HepG2 (cell line): Measurements from ENCODE around the gene NOP9. TPM values are rescaled to one million over a fixed set of nuclear protein-coding genes. Genes with fewer than 3 reads are reported as not detected.
A peak's percentile ranks its signal among the peaks of the same experiment; 100 is the strongest.
"Not testable (repeated sequence)": the region's sequence is repeated elsewhere in the genome, so short reads cannot be mapped to it uniquely, and the experiment has no call there.

ENCODE experiments used
- ATAC-seq: fragments of 200-7000 bp; cut with Tn5 transposase; 3 replicates; pipeline ENCODE4 v1.9.1; 2020; ENCODE audit warnings: mild to moderate bottlenecking, moderate library complexity
- BruUV-seq: library from RNA; stranded (reverse); fragments of 400-500 nt; replicated peaks from 2 replicates; lab custom pipeline; 2021; lab: Mats Ljungman, UMichigan
- CTCF ChIA-PET: fragments of 300-600 bp; formaldehyde crosslinking; extraction: SDS; loops from one replicate; lab custom pipeline; 2021; ENCODE audit warnings: low total read pairs, inconsistent platforms, low intra/inter-chr PET ratio; lab: Yijun Ruan, JAX
- POLR2A ChIA-PET: fragments of 350-600 bp; sonication (Branson Sonifier 250); formaldehyde crosslinking; loops from one replicate; lab custom pipeline; 2020; ENCODE audit warnings: antibody characterized with exemption, inconsistent platforms; lab: Yijun Ruan, JAX
- DNase-seq: peaks from one replicate; pipeline ENCODE4 v3.0.0-alpha.2; 2015; ENCODE audit warnings: low spot score
- FAIRE-seq: peaks from 3 replicates; lab custom pipeline; 2011; peaks lifted over from hg19 to GRCh38; lab: Jason Lieb, UNC
- H2AFZ ChIP-seq: one replicate; pipeline ENCODE4 v1.6.1; 2011; ENCODE audit warnings: low read length, inconsistent platforms
- H3K27ac ChIP-seq: fragments of 300-600 bp; 3 replicates; pipeline ENCODE4 v1.8.0; 2011; ENCODE audit warnings: mixed run types, mild to moderate bottlenecking, mixed read lengths, low read length, inconsistent platforms; ENCODE audit not compliant: insufficient read depth; ENCODE audit errors: extremely low read length
- H3K27me3 ChIP-seq, 2 experiments: fragments of 200-600 bp in 1 of 2; 2 replicates in 1 of 2; 3 replicates in 1 of 2; pipeline versions ENCODE4 v1.6.0 to v1.8.0; 2011; ENCODE audit warnings: low read length in 2 of 2, mild to moderate bottlenecking in 2 of 2, moderate library complexity in 2 of 2, inconsistent platforms in 1 of 2; ENCODE audit not compliant: insufficient read depth in 2 of 2, control insufficient read depth in 1 of 2
- H3K36me3 ChIP-seq, 2 experiments: fragments of 200-600 bp in 1 of 2; replicated peaks in 1 of 2; 2 replicates in 1 of 2; 3 replicates in 1 of 2; pipeline versions ENCODE4 v1.5.1 to v1.8.0; 2011; ENCODE audit warnings: low read length in 2 of 2, inconsistent platforms in 1 of 2; ENCODE audit not compliant: insufficient read depth in 2 of 2, control insufficient read depth in 1 of 2
- H3K4me1 ChIP-seq: 2 replicates; pipeline ENCODE4 v1.5.1; 2012; ENCODE audit warnings: low read length, inconsistent platforms; ENCODE audit not compliant: insufficient read depth
- H3K4me2 ChIP-seq: 2 replicates; pipeline ENCODE4 v1.6.0; 2011; ENCODE audit warnings: low read depth, low read length, inconsistent platforms
- H3K4me3 ChIP-seq, 3 experiments: fragments of 200-600 bp in 1 of 3; sonication (generic), shearing (Covaris generic) in 1 of 3; replicated peaks in 1 of 3; 2 replicates each; pipeline ENCODE4 v1.5.1; 2011 to 2016; ENCODE audit warnings: low read length in 3 of 3, inconsistent platforms in 2 of 3, low read depth in 2 of 3, mild to moderate bottlenecking in 2 of 3, control low read depth in 1 of 3, mixed read lengths in 1 of 3; ENCODE audit not compliant: insufficient read depth in 1 of 3
- H3K79me2 ChIP-seq: one replicate; pipeline ENCODE4 v1.6.1; 2011; ENCODE audit warnings: low read length, inconsistent platforms; ENCODE audit not compliant: insufficient read depth
- H3K9ac ChIP-seq: 2 replicates; pipeline ENCODE4 v1.6.0; 2011; ENCODE audit warnings: mild to moderate bottlenecking, low read depth, low read length, inconsistent platforms; ENCODE audit not compliant: insufficient read depth
- H3K9me3 ChIP-seq: 2 replicates; pipeline ENCODE4 v1.5.1; 2012; ENCODE audit warnings: mild to moderate bottlenecking, low read length
- H4K20me1 ChIP-seq: 2 replicates; pipeline ENCODE4 v1.6.0; 2011; ENCODE audit warnings: inconsistent platforms, mild to moderate bottlenecking, low read length, moderate library complexity; ENCODE audit not compliant: insufficient read depth
- CEBPG ChIP-seq: IDR thresholded peaks from 2 replicates; pipeline ENCODE4 v1.6.1; 2016
- FOXA3 ChIP-seq: IDR thresholded peaks from 2 replicates; pipeline ENCODE4 v1.6.1; 2016; ENCODE audit warnings: missing genetic modification reagents, missing compliant biosample characterization
- FOXO1 ChIP-seq: sonication (generic); formaldehyde crosslinking; IDR thresholded peaks from 2 replicates; pipeline ENCODE4 v1.4.0; 2020; ENCODE audit warnings: missing genetic modification reagents
- ISL2 ChIP-seq: sonication (generic); formaldehyde crosslinking; IDR thresholded peaks from 2 replicates; pipeline ENCODE4 v1.5.0; 2020; ENCODE audit warnings: missing genetic modification reagents
- MIER3 ChIP-seq: IDR thresholded peaks from 2 replicates; pipeline ENCODE4 v1.6.1; 2016; ENCODE audit warnings: missing compliant biosample characterization, borderline replicate concordance
- SALL1 ChIP-seq: sonication (generic); formaldehyde crosslinking; IDR thresholded peaks from 2 replicates; pipeline ENCODE4 v1.8.0; 2022; ENCODE audit warnings: mild to moderate bottlenecking, missing genetic modification reagents
- ZBTB21 ChIP-seq: sonication (generic); formaldehyde crosslinking; IDR thresholded peaks from 2 replicates; pipeline ENCODE4 v1.4.0; 2020; ENCODE audit warnings: missing genetic modification reagents
- ZFX ChIP-seq: sonication (generic); formaldehyde crosslinking; IDR thresholded peaks from 2 replicates; pipeline ENCODE4 v1.4.0; 2020; ENCODE audit warnings: mild to moderate bottlenecking, low read depth, missing genetic modification reagents, moderate library complexity
- ZFY ChIP-seq: sonication (generic); formaldehyde crosslinking; IDR thresholded peaks from 2 replicates; pipeline ENCODE4 v1.4.0; 2020; ENCODE audit warnings: missing genetic modification reagents
- WGBS: methylation state at CpG from one replicate; pipeline ENCODE4 v1.1.6; 2017; ENCODE audit warnings: low lambda C conversion rate; 5-methylcytosine and 5-hydroxymethylcytosine counted together
- in situ Hi-C: cut with HindIII; loops from 2 replicates; pipeline ENCODE4 v1.10.0; 2017; ENCODE audit warnings: low pct_unique_long_range_greater_than_20kb; ENCODE audit not compliant: extremely low pct_ligation_motif_present
- intact Hi-C: fragments of 100-400 bp; cut with micrococcal nuclease; formaldehyde crosslinking; loops from one replicate; pipeline ENCODE4 v1.10.0; 2022; ENCODE audit not compliant: unreplicated experiment
- polyA plus RNA-seq, 8 experiments: library from polyadenylated mRNA; depleted of rRNA in 3 of 8; stranded (reverse) in 7 of 8; unstranded in 1 of 8; fragments of >200 nt; fragmentation: Illumina TruSeq in 4 of 8; extraction: Trizol in 4 of 8; gene quantifications; 2 replicates each; pipeline versions ENCODE4 v1.2.1 to v1.2.3, GENCODE V29; 2011 to 2016; ENCODE audit warnings: low read depth in 4 of 8, missing spikeins in 1 of 8, mixed read lengths in 1 of 8; ENCODE audit not compliant: insufficient read depth in 1 of 8
- total RNA-seq, 5 experiments: library from RNA; depleted of rRNA; stranded (reverse); fragments of >200 nt; fragmentation: Illumina TruSeq; extraction: Trizol; gene quantifications; 2 replicates each; pipeline ENCODE4 v1.2.3, GENCODE V29; 2016; ENCODE audit warnings: low read depth in 1 of 5
- TF ChIP-seq, protein P1 (sequence below): sonication (generic); formaldehyde crosslinking; IDR thresholded peaks from 2 replicates; pipeline ENCODE4 v1.5.0; 2020; ENCODE audit warnings: mild to moderate bottlenecking, missing genetic modification reagents, moderate library complexity
- TF ChIP-seq, protein P2 (sequence below): sonication (generic); formaldehyde crosslinking; IDR thresholded peaks from 2 replicates; pipeline ENCODE4 v1.4.0; 2020; ENCODE audit warnings: missing genetic modification reagents
- TF ChIP-seq, protein P3 (sequence below), 2 experiments: sonication (generic) in 1 of 2; formaldehyde crosslinking in 1 of 2; IDR thresholded peaks; 2 replicates each; pipeline versions ENCODE4 v1.4.0 to v1.6.1; 2018 to 2020; ENCODE audit warnings: missing genetic modification reagents in 2 of 2, borderline replicate concordance in 1 of 2, low read depth in 1 of 2, mild to moderate bottlenecking in 1 of 2, missing biosample characterization in 1 of 2
- TF ChIP-seq, protein P4 (sequence below): sonication (generic); formaldehyde crosslinking; IDR thresholded peaks from 2 replicates; pipeline ENCODE4 v1.4.0; 2020; ENCODE audit warnings: missing genetic modification reagents
- TF ChIP-seq, protein P5 (sequence below): sonication (generic); formaldehyde crosslinking; IDR thresholded peaks from 2 replicates; pipeline ENCODE4 v1.5.1; 2020; ENCODE audit warnings: mild to moderate bottlenecking, missing genetic modification reagents, moderate library complexity

Gene NOP9
- total and polyA plus RNA-seq, 2 of the 13 experiments (the other 11 are each of a cell fraction or from before 2014, with no cell fraction given) = 24.5 to 61.6 TPM

DNA sequence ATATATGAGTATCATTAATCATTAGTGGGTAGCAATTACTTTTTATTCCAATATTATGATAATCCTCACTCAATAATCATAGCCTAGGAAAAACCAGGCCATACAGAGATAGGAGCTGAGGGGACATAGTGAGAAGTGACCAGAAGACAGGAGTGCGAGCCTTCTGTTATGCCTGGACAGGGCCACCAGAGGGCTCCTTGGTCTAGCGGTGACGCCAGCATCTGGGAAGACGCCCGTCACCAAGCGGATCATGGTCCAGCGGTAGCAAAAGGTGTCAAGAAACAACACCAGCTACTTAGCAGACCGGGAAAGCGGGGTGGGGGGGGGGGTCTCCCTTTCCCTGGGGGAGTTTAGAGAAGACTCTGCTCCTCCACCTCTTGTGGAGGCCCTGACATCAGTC, 28.3 kb downstream of the NOP9 start:
- H3K36me3 ChIP-seq, H3K9me3 ChIP-seq, H2AFZ ChIP-seq, in situ Hi-C loops, H3K27ac ChIP-seq, ATAC-seq, DNase-seq, H4K20me1 ChIP-seq, H3K4me2 ChIP-seq, H3K79me2 ChIP-seq, H3K4me3 ChIP-seq, H3K9ac ChIP-seq, BruUV-seq: not testable (repeated sequence)
- CTCF ChIA-PET = interaction anchor here (0.9 to 10.2 kb wide), 2 partner anchors 84 to 106 kb away, joined by 3 to 235 read pairs; partner anchors contain the start of genes CBLN3 and KHNYN
- POLR2A ChIA-PET = interaction anchor here (2.1 to 3.1 kb wide), 3 partner anchors 85 to 110 kb away, joined by 4 to 14 read pairs (median 12); partner anchors contain the start of genes CBLN3, KHNYN and TINF2
- peak; percentile 56 for FAIRE-seq
- peaks cover 23% of the 10 kb centered on the region for H3K4me1 ChIP-seq
- peaks cover 30 to 81% of the 10 kb centered on the region in 2 experiments for H3K27me3 ChIP-seq
- intact Hi-C loops = loop anchor here (1.0 kb wide), 2 partner anchors 103 to 108 kb away; no protein-coding TSS in a partner anchor
- 2% methylated on average over 9 of the region's 9 CpGs for WGBS
- TF ChIP-seq ISL2 (CRISPR knock-in tag) = 0 out of 2 replicates have a peak, but pooled peaks have one; percentile 21
- TF ChIP-seq, protein P1, sequence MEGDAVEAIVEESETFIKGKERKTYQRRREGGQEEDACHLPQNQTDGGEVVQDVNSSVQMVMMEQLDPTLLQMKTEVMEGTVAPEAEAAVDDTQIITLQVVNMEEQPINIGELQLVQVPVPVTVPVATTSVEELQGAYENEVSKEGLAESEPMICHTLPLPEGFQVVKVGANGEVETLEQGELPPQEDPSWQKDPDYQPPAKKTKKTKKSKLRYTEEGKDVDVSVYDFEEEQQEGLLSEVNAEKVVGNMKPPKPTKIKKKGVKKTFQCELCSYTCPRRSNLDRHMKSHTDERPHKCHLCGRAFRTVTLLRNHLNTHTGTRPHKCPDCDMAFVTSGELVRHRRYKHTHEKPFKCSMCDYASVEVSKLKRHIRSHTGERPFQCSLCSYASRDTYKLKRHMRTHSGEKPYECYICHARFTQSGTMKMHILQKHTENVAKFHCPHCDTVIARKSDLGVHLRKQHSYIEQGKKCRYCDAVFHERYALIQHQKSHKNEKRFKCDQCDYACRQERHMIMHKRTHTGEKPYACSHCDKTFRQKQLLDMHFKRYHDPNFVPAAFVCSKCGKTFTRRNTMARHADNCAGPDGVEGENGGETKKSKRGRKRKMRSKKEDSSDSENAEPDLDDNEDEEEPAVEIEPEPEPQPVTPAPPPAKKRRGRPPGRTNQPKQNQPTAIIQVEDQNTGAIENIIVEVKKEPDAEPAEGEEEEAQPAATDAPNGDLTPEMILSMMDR (CRISPR knock-in tag) = peak; percentile 89
- TF ChIP-seq MIER3 (CRISPR knock-in tag) = peak; percentile 59; the same call in 1 of the 2 replicates
- TF ChIP-seq, protein P2, sequence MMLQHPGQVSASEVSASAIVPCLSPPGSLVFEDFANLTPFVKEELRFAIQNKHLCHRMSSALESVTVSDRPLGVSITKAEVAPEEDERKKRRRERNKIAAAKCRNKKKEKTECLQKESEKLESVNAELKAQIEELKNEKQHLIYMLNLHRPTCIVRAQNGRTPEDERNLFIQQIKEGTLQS (CRISPR knock-in tag) = peak; percentile 38; the same call in 1 of the 2 replicates
- TF ChIP-seq CEBPG (CRISPR knock-in tag) = 0 out of 2 replicates have a peak, but pooled peaks have one; percentile 6
- peak; percentile 46; the same call in 1 of the 2 replicates for TF ChIP-seq ZBTB21 (CRISPR knock-in tag)
- TF ChIP-seq SALL1 (CRISPR knock-in tag) = peak; percentile 38
- TF ChIP-seq ZFX (CRISPR knock-in tag) = 0 out of 2 replicates have a peak, but pooled peaks have one; percentile 32
- peak; percentile 35; the same call in 1 of the 2 replicates for TF ChIP-seq FOXA3 (CRISPR knock-in tag)
- 0 out of 2 replicates have a peak, but pooled peaks have one; percentile 23 for TF ChIP-seq FOXO1 (CRISPR knock-in tag)
- TF ChIP-seq, protein P3, sequence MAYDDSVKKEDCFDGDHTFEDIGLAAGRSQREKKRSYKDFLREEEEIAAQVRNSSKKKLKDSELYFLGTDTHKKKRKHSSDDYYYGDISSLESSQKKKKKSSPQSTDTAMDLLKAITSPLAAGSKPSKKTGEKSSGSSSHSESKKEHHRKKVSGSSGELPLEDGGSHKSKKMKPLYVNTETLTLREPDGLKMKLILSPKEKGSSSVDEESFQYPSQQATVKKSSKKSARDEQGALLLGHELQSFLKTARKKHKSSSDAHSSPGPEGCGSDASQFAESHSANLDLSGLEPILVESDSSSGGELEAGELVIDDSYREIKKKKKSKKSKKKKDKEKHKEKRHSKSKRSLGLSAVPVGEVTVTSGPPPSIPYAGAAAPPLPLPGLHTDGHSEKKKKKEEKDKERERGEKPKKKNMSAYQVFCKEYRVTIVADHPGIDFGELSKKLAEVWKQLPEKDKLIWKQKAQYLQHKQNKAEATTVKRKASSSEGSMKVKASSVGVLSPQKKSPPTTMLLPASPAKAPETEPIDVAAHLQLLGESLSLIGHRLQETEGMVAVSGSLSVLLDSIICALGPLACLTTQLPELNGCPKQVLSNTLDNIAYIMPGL (CRISPR knock-in tag; IDR thresholded peaks at IDR 0.05; ENCODE audit: borderline replicate concordance in 1 of 2, low read depth in 1 of 2) = peak; percentile 54 to 78; a peak in 2 of 4 replicates
- TF ChIP-seq, protein P4, sequence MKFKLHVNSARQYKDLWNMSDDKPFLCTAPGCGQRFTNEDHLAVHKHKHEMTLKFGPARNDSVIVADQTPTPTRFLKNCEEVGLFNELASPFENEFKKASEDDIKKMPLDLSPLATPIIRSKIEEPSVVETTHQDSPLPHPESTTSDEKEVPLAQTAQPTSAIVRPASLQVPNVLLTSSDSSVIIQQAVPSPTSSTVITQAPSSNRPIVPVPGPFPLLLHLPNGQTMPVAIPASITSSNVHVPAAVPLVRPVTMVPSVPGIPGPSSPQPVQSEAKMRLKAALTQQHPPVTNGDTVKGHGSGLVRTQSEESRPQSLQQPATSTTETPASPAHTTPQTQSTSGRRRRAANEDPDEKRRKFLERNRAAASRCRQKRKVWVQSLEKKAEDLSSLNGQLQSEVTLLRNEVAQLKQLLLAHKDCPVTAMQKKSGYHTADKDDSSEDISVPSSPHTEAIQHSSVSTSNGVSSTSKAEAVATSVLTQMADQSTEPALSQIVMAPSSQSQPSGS (CRISPR knock-in tag) = peak; percentile 30; the same call in 1 of the 2 replicates
- TF ChIP-seq, protein P5, sequence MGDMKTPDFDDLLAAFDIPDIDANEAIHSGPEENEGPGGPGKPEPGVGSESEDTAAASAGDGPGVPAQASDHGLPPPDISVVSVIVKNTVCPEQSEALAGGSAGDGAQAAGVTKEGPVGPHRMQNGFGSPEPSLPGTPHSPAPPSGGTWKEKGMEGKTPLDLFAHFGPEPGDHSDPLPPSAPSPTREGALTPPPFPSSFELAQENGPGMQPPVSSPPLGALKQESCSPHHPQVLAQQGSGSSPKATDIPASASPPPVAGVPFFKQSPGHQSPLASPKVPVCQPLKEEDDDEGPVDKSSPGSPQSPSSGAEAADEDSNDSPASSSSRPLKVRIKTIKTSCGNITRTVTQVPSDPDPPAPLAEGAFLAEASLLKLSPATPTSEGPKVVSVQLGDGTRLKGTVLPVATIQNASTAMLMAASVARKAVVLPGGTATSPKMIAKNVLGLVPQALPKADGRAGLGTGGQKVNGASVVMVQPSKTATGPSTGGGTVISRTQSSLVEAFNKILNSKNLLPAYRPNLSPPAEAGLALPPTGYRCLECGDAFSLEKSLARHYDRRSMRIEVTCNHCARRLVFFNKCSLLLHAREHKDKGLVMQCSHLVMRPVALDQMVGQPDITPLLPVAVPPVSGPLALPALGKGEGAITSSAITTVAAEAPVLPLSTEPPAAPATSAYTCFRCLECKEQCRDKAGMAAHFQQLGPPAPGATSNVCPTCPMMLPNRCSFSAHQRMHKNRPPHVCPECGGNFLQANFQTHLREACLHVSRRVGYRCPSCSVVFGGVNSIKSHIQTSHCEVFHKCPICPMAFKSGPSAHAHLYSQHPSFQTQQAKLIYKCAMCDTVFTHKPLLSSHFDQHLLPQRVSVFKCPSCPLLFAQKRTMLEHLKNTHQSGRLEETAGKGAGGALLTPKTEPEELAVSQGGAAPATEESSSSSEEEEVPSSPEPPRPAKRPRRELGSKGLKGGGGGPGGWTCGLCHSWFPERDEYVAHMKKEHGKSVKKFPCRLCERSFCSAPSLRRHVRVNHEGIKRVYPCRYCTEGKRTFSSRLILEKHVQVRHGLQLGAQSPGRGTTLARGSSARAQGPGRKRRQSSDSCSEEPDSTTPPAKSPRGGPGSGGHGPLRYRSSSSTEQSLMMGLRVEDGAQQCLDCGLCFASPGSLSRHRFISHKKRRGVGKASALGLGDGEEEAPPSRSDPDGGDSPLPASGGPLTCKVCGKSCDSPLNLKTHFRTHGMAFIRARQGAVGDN = peak; percentile 39; the same call in 1 of the 2 replicates
- TF ChIP-seq ZFY = peak; percentile 14; the same call in 1 of the 2 replicates
